GM19467 (cell line): ENCODE data around the gene UBR7.
"Not testable (repeated sequence)": the region's sequence is repeated elsewhere in the genome, so short reads cannot be mapped to it uniquely, and the experiment has no call there.

Source experiments
- ATAC-seq: cut with Tn5 transposase; IDR thresholded peaks from one replicate; pipeline ENCODE4 v1.9.1; 2021; ENCODE audit warnings: mild to moderate bottlenecking, moderate library complexity; ENCODE audit not compliant: unreplicated experiment

UBR7 gene

DNA sequence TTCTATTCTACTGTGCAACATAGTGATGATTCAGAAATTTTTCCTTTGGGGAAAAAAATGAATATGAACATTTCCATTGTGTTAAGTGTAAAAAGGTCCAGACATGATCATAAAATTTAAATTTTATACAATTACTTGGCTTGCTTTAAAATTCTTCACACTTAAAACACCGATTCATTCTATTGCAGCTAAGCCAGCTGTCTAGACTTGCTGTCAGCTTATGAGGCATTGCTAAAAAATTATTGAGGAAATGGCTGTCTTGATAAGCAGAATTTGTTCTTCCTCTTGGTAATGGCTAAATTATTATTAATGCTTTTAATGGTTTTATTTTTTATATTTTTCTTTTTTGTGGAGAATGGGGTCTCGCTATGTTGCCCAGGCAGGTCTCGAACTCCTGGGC, 20.1 kb upstream of the UBR7 start:
- ATAC-seq, result no peak

DNA sequence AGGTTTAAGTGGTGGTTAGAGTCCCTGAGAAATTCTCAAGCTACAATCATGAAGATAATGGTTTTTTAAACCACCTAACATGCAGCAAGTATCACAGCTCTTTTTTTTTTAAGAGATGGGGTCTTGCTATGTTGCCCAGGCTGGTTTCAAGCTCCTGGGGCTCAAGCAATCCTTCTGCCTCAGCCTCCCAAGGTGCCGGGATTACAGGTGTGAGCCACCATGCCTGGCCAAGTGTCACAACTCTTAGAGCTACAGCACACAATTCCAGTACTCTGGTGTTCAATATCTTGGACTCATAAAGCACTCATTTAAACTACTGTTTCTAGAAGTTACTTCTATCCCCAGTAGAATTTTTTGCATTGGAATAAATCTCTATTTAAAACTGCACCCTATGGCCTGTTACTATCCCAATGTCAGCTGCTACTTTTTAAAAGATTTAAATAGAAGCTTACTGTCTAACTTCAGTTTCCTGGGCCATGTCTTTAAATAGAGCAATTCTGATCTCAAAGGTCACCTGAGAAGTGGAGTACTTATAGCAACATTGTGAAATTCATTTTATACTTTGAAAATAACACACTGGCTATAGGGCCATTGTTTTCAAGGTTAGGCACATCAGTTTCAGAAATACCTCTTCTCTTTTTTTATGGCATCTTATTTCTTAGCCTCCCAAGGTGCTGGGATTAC, 11.6 kb upstream of the UBR7 start:
- no peak for ATAC-seq

DNA sequence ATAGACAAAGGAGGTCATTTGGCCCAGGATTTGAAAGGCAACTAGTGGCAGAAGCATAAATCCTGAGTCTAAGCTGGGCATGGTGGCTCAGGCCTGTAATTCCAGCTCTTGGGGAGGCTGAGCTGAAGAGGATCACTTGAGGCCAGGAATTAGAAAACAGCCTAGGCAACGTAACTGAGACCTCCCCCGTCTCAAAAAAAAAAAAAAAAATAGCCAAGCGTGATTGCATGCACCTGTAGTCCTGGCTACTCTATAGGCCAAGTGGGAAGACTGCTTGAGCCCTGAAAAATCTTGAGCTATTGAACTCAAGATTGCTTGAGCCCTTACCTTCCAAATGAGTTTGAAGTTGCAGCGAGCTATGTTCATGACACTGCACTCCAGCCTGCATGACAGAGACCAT, 8.0 kb upstream of the UBR7 start:
- no peak for ATAC-seq

DNA sequence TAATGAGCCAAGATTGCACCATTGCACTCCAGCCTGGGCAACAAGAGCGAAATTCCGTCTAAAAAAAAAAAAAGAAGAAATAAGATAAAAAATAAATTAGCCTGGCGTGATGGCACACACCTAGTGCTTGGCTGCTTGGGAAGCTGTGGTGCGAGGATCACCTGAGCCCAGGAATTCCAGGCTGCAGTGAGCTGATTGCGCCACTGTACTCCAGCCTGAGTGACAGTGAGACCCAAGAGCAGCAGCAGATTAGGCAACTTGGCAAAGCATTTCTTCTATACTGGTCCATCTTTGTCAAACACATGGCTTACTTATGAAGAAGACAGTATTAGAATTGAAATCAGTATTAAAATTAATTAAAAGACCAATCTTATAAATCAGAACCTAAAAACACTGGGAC, 6.5 kb upstream of the UBR7 start:
- no peak for ATAC-seq

DNA sequence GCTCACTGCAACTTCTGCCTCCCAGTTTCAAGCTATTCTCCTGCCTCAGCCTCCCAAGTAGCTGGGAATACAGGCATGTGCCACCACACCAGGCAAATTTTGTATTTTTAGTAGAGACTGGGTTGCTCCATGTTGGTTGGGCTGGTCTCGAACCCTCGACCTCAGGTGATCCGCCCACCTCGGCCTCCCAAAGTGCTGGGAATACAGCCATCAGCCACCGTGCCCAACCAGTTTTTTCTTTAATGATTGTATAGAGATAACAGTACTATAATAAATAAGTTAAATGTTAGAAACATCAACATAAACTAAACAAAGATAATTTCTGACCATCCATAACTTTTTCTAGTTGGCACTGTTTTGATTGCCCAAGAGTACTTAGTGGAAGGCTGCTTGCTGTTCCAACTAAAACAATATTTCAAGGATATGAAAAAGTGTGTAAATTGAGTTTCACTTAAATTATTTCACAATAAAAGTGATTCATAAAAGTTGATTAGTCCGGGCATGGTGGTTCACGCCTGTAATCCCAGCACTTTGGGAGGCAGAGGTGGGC, 5.8 kb upstream of the UBR7 start:
- no peak for ATAC-seq

DNA sequence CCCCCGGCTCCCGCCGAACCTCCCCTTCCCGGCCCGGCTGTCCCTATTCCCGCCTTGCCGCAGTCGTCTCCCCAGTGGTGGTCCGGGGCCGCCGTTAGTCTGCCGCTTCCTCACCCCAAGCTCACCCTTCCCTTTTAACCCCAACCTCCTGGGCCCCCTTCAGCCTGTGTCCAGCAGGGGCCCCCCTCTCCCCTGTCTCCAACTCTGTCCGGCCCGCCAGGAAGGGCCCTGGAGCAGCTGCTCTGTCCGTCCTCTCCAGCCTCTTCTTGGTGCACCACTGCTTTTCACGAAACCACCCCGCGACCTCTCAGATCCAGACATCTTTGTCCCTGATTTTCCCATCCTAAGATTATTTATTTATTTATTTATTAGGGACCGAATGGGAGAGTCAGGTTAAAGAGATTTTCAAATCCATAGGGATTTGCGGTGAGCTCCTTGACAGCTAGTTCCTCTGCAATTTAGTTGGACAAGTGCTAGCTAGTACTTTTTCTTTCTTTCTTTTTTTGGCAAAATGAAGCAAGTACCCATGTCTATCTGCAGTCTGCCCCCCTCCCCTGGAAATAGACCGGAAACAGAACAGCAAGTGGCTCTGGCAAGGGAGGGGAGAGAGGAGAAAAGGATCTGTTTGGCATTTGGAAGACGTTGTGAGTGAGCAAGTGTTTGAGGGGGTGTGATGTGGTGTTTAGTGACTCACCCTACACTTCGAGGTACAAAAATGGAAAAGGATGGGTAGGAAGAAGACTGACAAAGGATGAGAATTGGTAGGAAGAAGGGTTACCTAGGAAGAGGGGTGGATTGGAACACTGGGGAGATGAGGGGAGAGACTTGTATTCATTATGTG, 632 bp downstream of the UBR7 start:
- ATAC-seq, result peak; percentile 27

DNA sequence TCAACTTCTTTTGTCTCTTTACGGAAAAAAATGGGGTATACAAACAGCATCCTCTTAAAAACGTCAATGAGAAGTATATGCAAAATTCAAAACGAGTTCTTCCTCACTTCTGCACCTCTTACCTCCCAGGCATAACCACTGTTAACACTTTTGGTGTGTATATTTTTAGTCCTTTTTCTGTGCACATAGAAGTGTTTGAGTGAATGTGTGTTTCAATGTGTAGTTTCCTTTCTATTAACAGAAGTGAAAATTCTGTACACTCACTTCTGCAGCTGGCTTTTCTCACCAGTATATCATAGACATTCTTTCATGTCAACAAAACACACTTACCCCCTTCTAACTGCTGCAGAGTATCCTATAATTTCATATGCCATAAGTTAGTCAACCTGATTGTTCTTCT, 5.4 kb downstream of the UBR7 start:
- peak; percentile 46 for ATAC-seq

DNA sequence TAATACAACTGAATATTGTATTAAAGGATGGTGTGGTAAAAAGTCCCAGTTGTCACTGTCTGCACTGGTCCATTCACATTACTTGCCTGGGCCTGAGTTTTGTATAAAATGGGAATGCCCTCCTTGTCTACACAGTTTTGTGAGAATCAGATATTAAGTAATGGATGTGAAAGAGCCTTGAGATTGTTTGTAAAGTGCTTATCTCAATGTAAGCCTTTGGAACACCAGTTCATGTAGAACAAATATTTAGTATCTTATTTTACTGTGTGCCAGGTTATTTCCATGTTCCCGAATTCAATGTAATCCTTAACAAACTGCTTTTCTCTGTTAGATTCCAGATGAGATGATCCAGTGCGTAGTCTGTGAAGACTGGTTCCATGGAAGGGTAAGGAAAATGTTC, 7.5 kb downstream of the UBR7 start:
- no peak for ATAC-seq

DNA sequence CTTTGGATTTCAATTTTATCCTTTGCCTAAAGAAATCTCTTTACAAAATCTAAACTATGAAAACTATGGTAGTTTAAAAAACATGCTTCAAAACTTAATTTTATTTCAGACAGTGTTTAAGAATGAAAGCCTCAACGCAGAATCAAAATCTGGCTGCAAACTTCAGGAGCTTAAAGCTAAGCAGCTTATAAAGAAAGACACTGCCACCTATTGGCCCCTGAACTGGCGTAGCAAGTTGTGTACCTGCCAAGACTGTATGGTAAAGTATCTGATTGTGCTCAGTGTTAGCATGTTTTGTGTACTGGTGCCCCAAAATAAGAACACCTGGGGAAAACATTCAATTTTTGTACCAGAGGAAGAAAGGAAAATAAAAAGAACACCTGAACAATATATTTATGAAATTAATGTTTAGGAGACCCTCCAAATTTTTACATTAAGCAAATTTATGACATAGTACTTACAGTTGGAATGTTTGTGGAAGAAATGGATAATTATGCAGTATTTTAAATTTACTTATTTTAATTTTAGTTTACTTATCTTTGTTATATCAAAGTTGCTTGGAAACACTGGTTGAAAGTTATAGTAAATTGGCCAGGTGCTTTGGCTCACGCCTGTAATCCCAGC, 12.2 kb downstream of the UBR7 start:
- no peak for ATAC-seq

DNA sequence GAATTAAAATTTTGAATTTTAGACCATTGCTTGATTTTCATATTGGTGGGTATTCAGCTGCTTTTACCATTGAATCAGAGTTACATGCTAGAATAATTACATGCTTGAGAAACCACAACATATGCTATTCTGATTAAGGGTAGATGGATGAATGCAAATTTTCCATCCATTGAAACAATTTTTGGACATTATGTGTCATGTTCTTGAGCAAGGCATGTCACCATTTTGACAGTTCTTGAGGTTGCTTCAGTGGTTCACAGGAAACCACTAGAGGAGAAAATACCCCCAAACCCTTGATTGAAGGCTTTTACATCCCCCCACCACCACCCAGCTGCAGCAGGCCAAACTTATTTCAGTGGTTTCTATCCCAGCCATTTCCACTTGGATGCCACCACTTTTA, 13.5 kb downstream of the UBR7 start:
- no peak for ATAC-seq

DNA sequence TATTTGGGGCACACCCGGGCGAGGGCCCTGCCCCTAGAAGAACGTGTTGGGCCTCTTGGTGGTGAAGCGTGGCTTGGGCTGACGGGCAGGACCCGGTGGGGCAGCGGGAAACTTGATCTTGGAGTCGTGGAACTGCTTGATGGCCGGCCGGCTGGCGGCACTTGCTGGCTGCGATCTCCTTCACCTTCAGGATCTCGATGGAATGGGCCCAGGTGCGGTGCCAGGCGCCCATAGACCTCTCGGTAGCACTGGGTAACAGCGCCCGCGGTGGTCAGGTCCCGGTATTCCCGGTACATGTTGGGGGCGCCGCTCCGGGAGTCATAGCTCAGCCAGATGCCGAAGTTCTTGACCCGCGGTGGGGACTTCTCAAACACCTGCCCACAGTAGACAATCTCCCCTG, 16.5 kb downstream of the UBR7 start:
- no peak for ATAC-seq

DNA sequence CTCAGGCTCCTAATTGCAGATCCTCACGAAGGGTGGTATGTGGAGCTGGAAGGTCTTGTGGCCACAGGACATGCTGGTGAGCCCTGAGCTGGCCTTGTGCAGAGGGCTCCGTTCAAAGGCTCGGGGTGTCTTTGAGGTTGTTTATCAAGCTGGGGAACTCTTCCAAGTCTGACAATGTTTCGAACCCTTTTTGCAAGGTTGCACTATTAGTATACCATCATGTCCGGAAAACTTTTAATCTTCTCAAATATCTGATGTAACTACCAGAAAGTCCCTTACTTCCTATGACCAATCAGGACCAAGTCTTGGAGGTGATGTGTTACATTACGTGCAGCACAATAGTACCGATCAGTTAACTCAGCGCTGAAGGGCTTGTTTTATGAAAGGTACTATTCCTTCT, 21.5 kb downstream of the UBR7 start:
- no peak for ATAC-seq

DNA sequence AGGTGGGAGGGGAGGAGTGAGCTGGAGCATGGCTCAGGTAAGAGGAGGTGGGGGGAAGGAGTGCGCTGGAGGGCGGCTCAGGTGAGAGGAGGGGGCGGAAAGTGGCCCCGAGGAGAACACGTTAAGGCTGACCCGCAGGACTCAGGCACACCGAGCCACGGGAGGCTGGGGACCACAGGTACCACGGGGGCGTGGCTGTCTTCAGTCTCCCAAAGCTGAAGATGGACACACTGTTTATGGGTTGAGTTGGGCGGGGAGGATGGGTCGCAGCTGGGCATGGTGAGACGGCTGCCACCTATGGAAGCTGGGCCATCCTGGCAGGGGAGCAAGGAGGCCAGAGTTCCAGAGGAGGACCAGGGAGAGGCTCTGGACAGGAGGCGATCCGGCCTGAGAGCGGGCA, 23.5 kb downstream of the UBR7 start:
- no peak for ATAC-seq

DNA sequence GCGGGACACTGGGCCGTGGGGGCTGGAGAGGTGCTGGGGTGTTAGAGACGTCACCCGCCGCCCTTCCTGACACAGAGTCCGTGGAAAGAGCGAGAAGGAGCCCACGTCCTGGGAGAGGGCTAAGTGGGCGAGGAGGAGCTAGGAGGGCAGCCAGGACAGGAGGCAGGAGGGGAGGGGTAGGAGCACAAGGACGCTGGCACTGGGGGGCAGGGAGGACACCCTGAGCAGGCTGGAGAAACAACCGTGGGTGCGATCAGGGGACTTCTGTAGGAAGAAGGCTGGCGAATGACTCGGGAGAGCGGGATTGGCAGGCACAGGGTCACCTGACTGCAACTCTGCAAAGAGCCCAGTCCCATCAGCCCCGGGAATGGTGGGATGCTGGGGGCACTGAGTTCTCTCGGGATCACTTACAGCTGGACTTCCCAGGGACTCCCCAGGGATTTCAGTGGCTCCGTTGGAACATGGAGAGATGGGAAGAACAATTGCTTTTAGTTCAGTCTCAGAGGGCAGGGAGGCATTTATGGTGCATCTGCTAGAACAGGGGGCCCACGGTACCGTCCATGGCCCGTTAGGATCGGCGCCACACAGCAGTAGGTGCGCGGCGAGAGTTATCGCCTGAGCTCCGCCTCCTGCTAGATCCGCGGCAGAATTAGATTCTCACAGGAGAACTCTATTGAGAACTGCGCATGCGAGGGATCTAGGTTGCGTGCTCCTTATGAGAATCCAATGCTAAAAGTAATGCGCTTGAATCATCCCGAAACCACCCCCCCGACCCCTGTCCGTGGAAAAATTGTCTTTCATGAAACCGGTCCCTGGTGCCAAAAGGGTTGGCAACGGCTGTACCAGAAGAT, 24.3 kb downstream of the UBR7 start:
- ATAC-seq, result no peak

DNA sequence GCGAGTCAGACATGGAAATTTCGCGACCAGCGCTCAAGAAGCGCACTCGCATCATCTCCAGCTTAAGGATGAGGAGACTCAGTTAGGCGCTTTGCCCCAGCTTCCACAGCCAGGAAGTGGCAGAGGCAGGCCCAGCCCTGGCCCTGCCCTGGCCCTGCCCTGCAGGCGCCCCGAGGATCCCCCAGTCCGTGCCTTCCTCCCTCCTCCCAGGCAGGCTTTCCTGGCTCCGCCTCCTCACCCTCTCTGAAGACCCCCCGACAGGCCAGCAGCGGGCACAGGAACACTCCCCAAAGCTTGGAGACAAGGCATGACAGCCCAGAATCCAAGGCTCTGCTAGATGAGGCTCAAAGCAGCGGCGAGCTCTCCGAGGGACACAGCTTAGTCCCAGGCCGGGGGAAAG, 25.1 kb downstream of the UBR7 start:
- no peak for ATAC-seq

DNA sequence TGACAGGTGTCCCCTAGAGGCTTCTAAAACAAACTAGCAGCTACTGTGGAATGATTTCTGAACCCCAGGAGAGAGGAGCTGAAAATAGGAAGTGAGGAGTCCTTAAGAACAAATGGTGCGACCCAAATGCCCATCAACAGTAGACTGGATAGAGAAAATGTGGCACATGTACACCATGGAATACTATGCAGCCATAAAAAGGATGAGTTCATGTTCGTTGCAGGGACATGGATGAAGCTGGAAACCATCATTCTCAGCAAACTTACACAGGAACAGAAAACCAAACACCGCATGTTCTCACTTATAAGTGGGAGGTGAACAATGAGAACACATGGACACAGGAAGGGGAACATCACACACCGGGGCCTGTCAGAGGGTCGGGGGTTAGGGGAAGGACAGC, 26.0 kb downstream of the UBR7 start:
- ATAC-seq, result not testable (repeated sequence)

DNA sequence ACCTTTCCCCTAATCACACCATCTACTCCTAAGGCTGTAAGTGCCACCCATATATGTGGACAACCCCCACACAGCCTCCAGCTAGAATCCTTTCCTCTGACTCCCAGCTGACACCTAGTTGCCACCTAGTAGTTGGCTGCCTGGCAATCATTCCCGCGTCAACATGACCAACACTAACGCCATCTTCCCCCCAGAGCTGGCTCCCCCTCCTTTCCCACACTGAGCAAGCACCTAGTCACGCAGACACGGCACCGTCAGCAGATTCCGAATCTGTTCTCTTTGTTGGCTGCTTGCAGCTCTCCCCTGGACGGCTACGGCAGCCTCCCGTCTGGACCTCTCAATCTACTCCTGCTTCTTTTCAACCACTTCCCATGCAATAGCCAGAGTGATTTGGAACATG, 27.7 kb downstream of the UBR7 start:
- ATAC-seq, result no peak

DNA sequence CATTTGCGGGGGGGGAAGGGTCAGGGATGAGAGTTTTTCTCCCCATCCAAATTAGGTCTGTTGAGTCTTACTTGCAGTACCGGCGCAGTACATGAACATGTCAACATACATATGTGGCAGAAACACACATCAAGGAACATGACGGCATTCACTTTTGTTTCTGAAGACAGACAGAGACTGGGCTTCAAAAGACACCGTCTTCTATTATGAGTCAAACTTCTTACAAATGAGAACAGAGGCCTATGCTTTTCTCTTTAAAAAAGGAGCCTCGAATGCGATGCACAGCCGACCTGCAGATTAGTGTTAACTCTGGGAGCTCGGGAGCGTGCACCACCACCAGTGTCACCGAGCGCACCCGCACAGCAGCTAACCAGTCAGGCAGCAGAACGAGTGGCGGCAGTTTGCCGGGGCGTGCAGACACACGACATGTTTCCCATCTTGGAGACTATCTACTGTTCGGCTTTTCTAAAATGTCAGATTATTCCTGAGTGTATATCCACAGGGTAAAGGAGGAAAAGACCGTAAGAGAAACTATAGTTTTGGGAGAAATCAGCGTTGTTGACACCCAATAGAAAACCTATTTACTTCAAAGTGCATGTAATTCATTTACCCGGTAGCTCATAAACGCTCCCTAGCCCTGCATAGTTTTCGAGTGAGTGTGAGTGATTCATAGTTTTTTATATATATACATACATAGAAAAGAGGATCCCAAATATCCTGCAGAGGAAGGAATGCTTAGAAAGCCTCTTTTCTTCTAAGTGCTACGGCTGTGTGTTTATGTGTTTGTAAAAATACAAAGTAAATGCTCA, 33.0 kb downstream of the UBR7 start:
- no peak for ATAC-seq

DNA sequence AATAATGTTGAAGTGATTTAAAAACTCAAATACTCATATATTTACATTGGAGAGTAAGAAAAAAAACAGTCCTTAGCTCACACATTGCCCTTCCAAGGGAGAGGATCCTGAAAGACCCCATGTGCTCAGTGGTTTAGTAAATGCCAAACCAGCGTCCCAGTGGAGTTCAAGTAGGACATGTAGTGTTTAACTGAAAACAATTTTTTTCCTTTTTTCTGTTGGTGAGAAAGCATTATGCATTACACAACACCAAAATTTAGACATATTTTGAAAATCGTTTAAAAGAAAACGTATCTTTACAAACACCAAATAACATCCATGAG, 33.6 kb downstream of the UBR7 start:
- ATAC-seq, result no peak

DNA sequence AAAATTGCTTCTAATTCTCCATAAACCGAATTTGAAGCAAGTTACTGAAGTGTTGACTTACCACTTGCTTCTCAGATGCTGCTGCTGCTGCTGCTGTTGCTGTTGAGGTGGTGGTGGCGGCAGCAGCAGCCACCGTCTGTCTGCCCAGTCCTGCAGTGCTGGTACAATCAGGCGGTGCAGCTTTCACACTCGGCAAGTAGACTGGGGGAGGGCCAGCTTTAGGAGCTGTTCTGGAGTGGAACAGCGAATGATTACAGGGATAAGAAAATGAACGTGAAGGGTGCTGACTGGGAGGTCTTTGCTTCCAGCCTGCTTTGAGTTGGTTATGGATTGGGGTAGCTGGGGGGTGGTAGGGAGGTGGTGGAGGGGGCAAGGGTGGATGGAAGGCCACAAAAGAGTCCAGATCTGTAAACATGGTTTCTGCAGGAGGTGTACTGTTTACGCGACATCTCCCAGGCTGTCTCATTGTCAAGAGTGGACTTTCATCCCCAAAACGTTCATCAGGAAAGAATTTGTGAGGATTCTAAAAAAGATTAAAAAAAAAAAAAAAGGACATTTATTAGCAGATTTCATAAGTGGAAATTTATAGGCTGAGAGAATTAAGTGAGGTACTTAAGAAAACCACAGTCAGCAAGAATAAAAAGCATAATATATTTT, 38.8 kb downstream of the UBR7 start:
- ATAC-seq, result no peak
